ENCODE data around the gene RERE.
"Not testable (repeated sequence)": the region's sequence is repeated elsewhere in the genome, so short reads cannot be mapped to it uniquely, and the experiment has no call there.

RERE gene

DNA sequence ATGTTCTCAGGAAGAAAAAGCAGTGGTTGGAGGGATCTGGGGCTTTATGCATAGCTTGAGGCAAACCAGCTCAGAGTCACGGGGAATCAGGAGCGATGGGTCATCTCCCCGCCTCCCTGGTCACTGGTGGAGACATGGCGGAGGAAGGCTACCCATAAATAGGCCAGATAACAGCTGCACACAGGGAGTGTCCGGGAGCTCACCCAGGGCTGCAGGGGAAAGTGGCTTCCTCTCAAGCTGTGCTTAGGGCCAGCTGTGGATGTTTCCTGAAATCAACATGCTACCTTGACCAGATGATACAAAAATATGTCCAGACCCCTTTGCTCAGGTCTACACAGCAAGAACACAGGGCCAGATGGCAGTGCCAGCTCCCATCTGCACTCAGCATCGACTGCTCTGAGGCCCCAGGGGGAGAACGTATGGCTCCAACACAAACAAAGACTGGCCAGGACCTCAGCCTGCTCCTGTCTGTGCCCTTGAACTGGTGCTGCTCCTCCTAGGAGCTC, 27.1 kb upstream of the RERE start:
- DNase-seq = no peak

DNA sequence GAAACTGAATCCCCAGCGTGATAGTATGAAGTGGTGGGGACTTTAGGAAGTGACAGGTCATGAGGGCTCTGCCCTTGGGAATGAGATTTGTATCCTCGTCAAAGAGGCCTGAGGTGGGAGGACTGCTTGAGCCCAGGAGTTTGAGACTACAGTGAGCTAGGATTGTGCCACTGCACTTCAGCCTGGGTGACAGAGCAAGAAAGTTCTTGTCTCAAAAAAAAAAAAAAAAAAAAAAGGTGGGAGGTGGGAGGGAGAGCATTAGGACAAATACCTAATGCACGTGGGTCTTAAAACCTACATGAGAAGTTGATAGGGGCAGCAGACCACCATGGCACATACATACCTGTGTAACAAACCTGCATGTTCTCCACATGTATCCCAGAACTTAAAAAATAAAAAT, 24.0 kb upstream of the RERE start:
- no peak for DNase-seq

DNA sequence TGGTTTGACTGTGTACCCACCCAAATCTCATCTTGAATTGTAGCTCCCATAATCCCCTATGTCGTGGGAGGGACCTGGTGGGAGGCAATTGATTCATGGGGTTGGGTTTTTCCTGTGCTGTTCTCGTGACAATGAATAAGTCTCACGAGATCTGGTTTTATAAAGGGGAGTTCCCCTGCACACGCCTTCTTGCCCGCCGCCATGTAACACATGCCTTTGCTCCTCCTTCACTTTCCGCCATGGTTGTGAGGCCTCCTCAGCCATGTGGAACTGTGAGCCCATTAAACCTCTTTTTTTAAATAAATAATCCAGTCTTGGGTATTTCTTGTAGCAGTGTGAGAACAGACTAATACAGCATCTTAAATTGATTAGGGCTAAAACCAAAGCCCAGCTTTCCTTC, 22.6 kb upstream of the RERE start:
- no peak for DNase-seq

DNA sequence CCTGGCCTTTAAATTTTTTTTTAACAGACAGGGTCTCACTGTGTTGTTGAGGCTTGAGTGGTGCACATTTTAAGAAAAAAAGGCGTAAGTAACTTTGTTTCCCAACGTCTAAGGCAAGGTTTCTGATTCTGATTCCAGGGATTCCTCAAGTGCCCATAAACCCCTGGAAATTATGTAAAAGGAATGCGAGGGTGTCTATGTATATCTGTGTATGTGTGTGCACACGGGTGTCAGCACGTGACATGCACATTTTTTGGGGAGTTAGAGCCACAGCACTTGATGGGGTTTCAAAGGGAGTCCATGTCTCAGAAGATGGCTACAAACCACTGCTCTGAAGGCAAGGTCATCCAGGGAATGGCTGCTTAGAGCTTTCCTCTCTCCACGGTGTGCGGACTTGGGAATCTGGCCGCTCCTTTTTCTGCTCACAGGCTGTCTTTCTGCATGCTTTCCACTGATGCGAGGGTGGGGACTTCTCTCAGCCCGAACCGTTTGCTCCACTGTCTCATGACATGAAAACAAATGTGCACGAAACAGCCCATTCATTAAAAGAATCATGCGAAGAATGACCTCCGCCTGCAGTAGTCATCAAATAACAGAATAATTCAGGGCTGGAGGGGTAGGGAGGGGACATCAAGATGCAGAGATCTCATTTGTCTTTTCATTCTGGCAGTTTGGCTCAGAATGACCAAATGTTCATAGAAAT, 18.7 kb upstream of the RERE start:
- DNase-seq = peak in 4 of 51 donors; percentile 4 to 18 (median 10)

DNA sequence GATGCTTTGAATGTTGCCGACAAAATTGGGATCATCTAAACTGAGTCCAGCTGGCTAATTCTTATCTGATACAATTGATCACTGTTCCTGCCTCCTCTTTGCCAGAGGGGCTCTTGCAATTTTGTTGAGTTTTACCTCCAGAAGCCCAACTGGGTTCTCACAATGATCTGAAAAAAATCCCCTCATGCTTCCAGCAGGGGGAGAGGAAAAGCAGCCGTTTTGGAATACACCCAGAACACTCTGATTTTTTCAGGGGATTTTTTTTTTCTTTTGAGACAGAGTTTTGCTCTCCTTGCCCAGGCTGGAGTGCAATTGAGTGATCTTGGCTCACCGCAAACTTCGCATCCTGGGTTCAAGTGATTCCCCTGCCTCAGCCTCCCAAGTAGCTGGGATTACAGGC, 13.9 kb upstream of the RERE start:
- no peak for DNase-seq

DNA sequence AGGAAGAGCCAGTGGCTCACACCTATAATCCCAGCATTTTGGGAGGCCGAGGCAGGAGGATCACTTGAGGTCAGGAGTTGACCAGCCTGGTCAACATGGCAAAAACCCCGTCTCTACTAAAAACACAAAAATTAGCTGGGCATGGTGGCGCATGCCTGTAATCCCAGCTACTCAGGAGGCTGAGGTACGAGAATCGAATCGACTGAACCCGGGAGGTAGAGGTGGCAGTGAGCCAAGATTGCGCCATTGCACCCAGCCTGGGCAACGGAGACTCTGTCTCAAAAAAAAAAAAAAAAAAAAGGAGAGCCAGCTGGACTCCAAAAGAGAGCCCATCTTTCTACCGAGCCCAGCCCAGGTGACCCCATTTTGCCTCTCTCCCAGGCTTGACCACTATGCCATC, 13.3 kb upstream of the RERE start:
- not testable (repeated sequence) for DNase-seq

DNA sequence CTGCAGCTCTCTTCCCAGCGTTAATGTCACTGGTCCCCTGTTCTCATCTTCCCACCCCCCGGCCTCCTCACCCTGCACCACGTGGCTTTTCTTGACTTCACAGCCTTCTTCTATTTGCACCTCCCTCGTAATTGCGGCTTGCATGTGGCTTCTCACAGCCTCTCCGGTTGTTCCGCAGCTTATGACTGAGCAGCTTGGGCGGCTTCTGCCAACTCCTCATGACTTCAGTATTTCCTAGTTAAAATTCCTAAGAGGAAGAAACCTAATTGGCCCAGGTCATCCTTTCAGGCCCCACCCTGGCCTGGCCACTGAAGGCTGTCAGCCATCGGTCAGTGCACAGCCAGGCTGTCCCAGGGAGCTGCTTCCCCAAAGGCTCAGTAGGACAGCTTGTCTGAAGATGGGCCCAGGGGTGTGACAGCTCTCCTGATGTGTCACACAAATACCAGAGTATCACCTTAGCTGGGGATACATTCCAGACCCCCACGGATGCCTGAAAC, 8.6 kb upstream of the RERE start:
- no peak for DNase-seq

DNA sequence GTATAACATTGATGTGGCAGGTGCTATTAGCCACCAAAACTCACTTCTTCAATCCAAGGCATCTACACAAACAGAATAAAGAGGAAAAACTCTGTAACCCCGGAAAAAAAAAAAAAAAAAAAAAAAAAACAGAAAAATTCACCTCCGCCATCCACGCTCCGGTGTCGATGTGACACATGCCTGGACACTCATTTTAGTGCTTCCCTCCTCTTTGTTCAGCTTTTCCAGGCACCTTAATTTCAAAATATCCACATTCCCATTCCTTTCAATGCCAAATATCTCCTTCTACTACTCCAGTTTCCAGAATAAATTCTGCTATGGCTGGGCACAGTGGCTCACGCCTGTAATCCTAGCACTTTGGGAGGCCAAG, 5.8 kb upstream of the RERE start:
- no peak for DNase-seq

DNA sequence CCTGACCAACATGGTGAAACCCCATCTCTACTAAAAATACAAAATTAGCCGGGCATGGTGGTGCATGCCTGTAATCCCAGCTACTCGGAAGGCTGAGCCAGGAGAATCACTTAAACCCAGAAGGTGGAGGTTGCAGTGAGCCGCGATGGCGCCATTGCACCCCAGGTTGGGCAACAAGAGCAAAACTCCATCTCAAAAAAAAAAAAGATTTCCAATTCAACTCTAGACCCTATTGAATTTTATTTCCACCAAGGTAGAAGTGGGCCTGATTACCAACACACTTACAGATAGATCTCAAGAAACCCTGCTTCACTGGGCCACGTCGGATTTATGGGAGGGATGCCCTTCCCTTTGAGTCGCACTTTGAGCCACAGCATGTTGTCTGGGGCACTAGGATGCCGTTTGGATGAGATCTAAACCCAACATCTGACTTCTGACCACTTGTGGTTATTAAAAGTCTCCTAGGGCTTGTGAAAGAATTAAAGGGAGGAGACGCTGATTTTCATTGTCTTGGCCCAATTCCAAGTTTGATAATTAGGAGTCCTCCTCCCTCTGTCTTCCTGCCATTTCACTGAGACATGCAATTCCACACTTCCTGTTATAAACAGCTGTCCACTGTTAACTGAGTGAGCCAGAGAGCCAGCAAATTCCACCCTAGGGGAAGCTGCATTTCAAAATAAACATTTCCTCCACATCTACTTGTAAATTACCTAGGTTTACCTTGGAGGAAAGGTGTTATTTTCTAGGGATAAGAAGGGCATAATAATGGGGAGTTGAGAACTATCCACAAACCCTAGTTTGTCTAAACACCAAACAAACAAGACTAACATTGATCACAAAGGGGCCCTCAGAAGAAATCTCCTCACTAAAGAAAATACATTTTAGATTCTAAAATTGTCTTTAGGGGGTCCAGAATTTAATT, 5.2 kb upstream of the RERE start:
- no peak for DNase-seq

DNA sequence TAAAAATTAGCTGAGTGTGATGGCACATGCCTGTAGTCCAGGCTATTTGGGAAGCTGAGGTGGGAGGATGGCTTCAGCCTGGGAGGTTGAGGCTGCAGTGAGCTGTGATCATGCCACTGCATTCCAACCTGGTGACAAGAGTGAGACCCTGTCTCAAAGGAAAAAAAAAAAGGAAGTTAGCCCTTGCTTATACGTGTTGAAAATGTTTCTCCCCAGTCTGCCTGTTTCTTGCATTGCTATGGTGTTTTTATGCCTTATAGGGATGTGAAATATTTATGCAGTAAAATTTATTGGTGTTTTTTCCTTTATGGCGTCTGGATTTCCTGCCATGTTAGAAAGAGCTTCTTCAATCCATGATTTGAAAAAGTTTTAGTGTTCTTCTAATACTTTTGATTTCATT, 3.6 kb upstream of the RERE start:
- no peak for DNase-seq

DNA sequence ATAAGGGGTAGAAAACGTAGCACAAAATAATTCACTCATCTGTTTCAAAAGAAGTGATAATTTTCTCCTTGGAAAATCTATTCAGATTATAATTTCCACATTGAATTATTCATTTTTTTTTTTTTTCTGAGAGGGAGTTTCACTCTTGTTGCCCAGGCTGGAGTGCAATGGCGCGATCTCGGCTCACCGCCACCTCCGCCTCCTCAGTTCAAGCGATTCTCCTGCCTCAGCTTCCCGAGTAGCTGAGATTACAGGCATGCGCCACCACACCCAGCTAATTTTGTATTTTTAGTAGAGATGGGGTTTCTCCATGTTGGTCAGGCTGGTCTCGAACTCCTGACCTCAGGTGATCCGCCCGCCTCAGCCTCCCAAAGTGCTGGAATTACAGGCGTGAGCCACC, 1.3 kb upstream of the RERE start:
- not testable (repeated sequence) for DNase-seq

DNA sequence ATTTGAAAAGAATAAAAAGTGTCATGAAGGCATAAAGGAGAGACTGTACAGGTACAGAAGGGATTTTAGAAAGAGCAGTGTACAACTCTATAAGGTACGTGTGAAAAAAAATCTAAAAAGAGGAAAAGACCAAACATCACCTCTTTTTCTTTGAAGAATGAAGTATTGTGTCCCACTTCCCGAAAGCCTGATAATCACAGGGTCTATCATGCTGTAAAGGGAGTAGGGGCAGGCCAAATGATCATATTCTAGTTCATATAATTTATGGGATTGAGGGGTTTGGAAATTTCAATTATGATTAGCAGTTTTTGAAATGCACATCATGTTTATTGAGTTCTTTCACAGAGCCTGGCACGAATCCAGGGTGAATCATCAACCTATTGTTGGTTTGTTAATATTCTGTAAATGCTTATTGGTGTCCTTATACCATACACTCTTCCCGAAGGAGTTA, 910 bp upstream of the RERE start:
- peak in 8 of 51 donors; percentile 4 to 64 (median 29) for DNase-seq

DNA sequence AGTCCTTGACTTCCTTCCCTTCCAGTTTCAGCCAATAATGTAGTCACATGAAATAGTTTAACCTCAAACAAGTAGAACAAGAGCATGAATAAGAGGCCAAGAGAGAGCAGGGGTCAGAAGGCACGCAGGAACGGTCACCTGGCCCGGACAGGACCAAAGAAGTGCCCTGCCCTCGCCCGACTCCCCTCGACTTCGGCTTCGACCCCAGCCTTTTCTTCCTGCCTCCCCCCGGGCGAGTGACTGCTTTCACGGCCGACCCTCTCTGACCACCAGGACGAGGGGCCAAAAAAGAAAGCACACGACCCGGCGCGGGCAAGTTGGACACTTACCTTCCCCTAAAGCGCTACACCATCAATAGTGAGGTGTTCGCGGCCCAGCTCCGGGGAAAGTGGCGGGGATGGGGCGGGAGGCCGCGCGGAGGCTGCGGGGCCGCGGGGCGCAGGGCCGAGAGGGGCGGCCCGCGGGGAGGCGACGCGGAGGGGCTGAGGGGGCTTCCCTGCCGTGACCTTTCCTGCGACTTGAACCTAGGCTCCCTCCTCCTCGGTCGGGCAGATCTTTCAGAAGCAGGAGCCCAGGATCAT, 519 bp downstream of the RERE start:
- peak in 23 of 51 donors; percentile 8 to 71 (median 27) for DNase-seq

DNA sequence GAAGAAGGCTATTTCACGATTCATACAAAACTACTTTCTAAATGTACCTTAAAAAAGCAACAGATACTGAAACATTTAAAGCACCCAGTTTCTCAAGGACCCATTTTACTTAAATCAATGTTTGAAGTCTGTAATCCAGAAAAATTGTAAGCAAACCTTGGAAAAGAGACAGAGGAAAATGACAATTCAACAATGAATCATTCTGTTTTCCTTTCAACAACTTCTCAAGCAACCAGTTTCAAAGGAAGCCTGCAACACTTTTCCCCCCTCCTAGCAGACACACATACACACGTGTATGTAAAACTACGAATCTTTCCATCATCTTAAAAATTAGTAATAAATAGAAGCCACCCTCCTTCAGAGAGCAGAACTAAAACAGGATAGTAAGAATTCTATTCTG, 1.2 kb downstream of the RERE start:
- peak in 1 of 51 donors; percentile 71 for DNase-seq

DNA sequence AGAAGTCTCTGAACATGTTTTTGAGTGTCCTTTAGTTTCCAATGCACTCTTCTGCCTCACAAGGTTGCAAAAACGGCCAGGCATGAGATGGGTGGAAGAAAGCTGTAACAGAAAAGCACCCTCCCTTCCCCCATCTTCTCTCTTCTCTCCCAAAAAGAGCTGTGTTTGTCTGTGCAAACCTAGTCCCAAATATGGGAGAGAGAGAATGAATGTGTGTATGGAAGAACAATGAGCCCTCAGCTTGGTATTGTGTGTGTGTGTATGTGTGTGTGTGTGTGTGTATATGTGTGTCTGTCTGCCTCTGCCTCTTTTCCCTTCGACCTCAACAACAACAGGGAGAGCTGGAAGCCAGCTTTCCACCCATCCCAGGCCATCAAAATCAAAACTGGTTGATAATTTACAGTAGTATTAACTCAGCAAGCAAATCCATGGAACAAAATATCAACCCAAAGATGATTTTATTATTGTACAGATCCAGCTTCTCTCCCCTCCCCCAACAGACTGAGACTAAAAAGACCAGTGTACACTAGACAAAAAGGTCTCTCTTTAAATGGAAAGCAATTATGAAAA, 1.8 kb downstream of the RERE start:
- peak in 29 of 51 donors; percentile 10 to 90 (median 31) for DNase-seq

DNA sequence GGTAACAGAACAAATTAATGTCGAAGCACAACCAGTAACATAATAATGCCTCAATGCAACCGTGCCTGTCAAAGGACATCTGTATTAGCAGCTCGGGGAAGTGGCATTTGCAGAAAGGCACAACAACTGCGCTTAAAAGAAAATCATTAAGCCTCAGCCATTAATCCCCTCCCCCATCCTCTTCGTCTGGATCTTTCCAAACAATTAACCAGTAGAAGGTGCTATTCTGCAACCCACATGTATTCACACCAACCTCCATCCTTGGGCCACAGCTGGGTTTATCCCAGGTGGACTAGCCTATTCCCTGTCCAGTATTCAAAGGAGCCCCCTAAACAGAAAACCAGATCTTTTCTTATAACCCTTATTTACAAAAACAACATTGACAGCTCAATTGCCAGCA, 2.6 kb downstream of the RERE start:
- DNase-seq = peak in 11 of 51 donors; percentile 1 to 46 (median 16)

DNA sequence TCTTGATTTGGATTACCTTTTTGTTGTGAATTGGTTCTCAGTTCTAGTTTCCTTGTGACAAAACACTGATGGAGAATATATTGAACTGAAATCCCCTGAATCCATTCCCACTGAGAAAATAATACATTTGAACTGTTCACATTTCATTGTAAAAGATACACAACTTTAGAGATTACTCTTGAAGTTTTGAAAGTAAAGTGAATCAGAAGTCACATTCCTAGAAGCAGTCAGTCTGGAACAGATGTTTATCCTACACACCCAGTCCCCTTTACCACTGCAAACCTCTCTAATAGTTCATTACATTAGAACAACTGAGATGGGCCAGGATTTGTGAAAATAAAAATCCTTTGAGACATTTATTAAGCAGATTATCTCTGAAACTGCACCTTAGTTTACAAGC, 3.4 kb downstream of the RERE start:
- DNase-seq = no peak

DNA sequence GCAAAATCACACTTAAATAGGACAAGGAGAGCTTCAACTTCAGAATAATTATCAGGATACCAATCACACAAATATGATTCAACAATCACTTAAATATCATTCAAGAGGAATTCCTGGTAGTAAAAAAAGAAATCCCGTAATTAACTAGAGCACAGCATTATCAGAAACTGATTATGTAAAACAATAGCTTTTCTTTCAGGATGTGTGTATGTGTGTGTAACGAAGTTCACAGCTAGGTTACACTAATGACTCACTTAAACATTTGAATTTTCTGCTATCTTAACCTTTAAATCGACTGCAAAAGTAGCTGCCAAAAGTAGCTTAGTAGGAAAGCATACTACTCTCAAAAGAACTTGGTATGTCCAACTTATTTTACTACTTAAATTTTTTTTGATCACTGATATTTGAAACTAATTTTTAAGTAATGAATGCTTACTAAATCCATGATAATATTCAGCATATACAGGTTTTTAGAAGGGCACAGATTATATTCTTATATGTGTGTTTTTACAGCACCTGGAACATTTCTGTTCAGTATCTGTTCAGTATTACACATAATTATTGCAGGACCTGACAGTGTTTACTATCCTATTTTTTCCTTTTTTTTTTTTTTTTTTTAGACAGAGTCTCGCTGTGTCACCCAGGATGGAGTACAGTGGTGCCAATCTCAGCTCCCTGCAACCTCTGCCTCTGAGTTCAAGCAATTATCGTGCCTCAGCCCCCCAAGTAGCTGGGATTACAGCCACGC, 4.2 kb downstream of the RERE start:
- no peak for DNase-seq

DNA sequence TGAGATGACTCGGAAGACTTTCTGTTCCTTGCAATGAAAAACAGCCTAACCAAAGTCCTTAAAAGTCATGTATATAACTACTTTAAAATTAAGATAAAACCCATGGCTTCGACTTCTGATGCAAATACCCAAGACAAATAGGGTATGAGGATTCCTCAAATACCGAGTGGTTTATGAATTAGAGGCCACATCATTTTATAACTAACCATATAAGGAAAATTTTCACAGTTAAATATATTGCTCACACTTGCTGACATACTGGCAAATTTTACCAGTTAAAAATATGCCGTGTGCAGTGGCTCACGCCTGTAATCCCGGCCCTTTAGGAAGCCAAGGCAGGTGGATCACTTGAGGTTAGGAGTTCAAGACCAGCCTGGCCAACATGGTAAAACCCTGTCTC, 5.4 kb downstream of the RERE start:
- DNase-seq = no peak

DNA sequence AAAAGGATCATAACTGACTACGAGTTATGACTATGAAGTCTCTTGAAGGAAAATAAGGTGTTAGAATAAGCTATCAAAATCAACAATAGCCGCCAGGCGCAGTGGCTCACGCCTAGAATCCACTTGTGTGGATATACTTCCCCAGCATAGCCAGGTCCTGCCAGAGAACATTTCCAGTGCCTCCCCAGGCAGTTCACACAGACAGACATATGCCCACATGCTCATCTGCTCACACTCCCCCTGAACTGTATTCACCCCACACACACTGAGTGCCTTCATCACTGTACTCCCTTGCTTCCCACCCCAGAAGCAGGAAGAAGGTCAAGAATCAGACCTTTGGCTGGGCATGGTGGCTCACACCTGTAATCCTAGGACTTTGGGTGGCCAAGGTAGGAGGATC, 6.5 kb downstream of the RERE start:
- DNase-seq = no peak

DNA sequence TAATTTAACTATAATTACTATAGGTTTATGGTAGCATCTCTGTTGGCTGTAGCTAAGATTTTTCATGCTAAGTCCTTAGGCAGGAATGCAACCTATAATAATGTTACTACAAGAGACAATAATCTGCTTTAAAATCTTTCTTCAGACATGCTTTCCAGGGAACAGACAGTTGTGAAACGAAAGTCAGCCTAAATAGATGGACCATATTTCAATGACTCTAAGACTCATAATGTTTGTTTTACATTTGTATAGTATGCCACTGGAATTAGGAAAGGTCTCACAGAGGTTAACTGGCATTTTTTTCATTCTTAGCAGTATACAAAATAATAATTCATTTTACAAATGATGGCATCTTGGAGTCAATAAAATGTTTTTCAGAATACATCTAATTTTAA, 8.1 kb downstream of the RERE start:
- DNase-seq = no peak
